GM12878 (cell line): ENCODE measurements around the gene PLEKHA1. TPM values are rescaled to one million over a fixed set of nuclear protein-coding genes. Genes with fewer than 3 reads are reported as not detected.
A peak's percentile ranks its signal among the peaks of the same experiment; 100 is the strongest.

Experiments used
- ATAC-seq: fragments of 200-7000 bp; cut with Tn5 transposase; 3 replicates; pipeline ENCODE4 v1.9.1; 2020; ENCODE audit warnings: mild to moderate bottlenecking, moderate library complexity
- BruUV-seq: library from RNA; stranded (reverse); fragments of 400-500 nt; replicated peaks from 2 replicates; lab custom pipeline; 2021; lab: Mats Ljungman, UMichigan
- CTCF ChIA-PET: fragments of 300-600 bp; sonication (Branson Sonifier 250); formaldehyde crosslinking; extraction: SDS; loops from one replicate; lab custom pipeline; 2021; ENCODE audit warnings: inconsistent platforms; lab: Yijun Ruan, JAX
- POLR2A ChIA-PET: fragments of 350-600 bp; formaldehyde crosslinking; extraction: SDS; loops from one replicate; lab custom pipeline; 2021; ENCODE audit warnings: inconsistent platforms; lab: Charles Lee
- RAD21 ChIA-PET: fragments of 300-600 bp; sonication (Branson Sonifier 250); formaldehyde crosslinking; loops from one replicate; lab custom pipeline; 2023; ENCODE audit warnings: antibody characterized with exemption; ENCODE audit not compliant: unreplicated experiment; lab: Charles Lee
- SMC1A ChIA-PET: fragments of 300-600 bp; sonication (Branson Sonifier 250); formaldehyde crosslinking; loops from one replicate; lab custom pipeline; 2023; ENCODE audit not compliant: unreplicated experiment, uncharacterized antibody; lab: Charles Lee
- DNase-seq: peaks from one replicate; pipeline ENCODE4 v3.0.0-alpha.2; 2011; ENCODE audit warnings: low read depth, low spot score
- FAIRE-seq: peaks from 3 replicates; lab custom pipeline; 2011; peaks lifted over from hg19 to GRCh38; lab: Jason Lieb, UNC
- H2AFZ ChIP-seq: 2 replicates; pipeline ENCODE4 v1.6.0; 2011; ENCODE audit warnings: low read depth, low read length, control low read depth; ENCODE audit not compliant: control insufficient read depth
- H3K27ac ChIP-seq: 2 replicates; pipeline ENCODE4 v1.5.1; 2011; ENCODE audit warnings: control low read depth; ENCODE audit not compliant: control insufficient read depth, insufficient read depth
- H3K27me3 ChIP-seq, 2 experiments: replicated peaks in 1 of 2; 2 replicates each; pipeline versions ENCODE4 v1.6.0 to v1.6.1; 2011; ENCODE audit warnings: low read length in 1 of 2; ENCODE audit not compliant: control insufficient read depth in 2 of 2, insufficient read depth in 2 of 2
- H3K36me3 ChIP-seq, 2 experiments: 2 replicates each; pipeline ENCODE4 v1.5.1; 2011; ENCODE audit warnings: low read length in 1 of 2; ENCODE audit not compliant: control insufficient read depth in 2 of 2, insufficient read depth in 2 of 2
- H3K4me1 ChIP-seq: 2 replicates; pipeline ENCODE4 v1.6.1; 2011; ENCODE audit warnings: mild to moderate bottlenecking, low read length, moderate library complexity, mixed read lengths; ENCODE audit not compliant: control insufficient read depth, insufficient read depth
- H3K4me2 ChIP-seq: 2 replicates; pipeline ENCODE4 v1.6.0; 2011; ENCODE audit warnings: control low read depth; ENCODE audit not compliant: control insufficient read depth, insufficient read depth
- H3K4me3 ChIP-seq: fragments of 200-600 bp; sonication (generic); 2 replicates; pipeline ENCODE4 v1.5.1; 2016
- H3K79me2 ChIP-seq: 2 replicates; pipeline ENCODE4 v1.6.0; 2011; ENCODE audit warnings: low read length; ENCODE audit not compliant: control insufficient read depth, insufficient read depth
- H3K9ac ChIP-seq: 2 replicates; pipeline ENCODE4 v1.8.0; 2011; ENCODE audit warnings: low read length, control low read depth, mixed read lengths; ENCODE audit not compliant: control insufficient read depth, insufficient read depth
- H3K9me3 ChIP-seq: replicated peaks from 3 replicates; pipeline ENCODE4 v1.5.1; 2011; ENCODE audit warnings: mild to moderate bottlenecking, low read length; ENCODE audit not compliant: control insufficient read depth, insufficient read depth
- H4K20me1 ChIP-seq: 2 replicates; pipeline ENCODE4 v1.6.0; 2011; ENCODE audit not compliant: control insufficient read depth, insufficient read depth
- CTCF ChIP-seq, 3 experiments: IDR thresholded peaks in 2 of 3; conservative IDR thresholded peaks in 1 of 3; 2 replicates each; pipeline ENCODE4 v1.5.1; 2011; ENCODE audit warnings: low read depth in 3 of 3, low read length in 3 of 3, mild to moderate bottlenecking in 3 of 3, control low read depth in 2 of 3, moderate library complexity in 2 of 3, inconsistent platforms in 1 of 3, mixed read lengths in 1 of 3; ENCODE audit not compliant: control insufficient read depth in 2 of 3, insufficient read depth in 1 of 3; ENCODE audit errors: extremely low read depth in 1 of 3
- RAD21 ChIP-seq: IDR thresholded peaks from 2 replicates; pipeline ENCODE4 v1.6.1; 2011; ENCODE audit warnings: mild to moderate bottlenecking, low read depth, low read length, moderate library complexity; ENCODE audit not compliant: insufficient read depth
- RUNX3 ChIP-seq: IDR thresholded peaks from 2 replicates; pipeline ENCODE4 v1.6.1; 2012; ENCODE audit warnings: low read length, inconsistent platforms
- SIX5 ChIP-seq: IDR thresholded peaks from 2 replicates; pipeline ENCODE4 v1.6.1; 2011; ENCODE audit warnings: mild to moderate bottlenecking, low read depth, low read length, moderate library complexity; ENCODE audit not compliant: severe bottlenecking
- SMC3 ChIP-seq: IDR thresholded peaks from 2 replicates; pipeline ENCODE4 v1.6.1; 2011; ENCODE audit warnings: low read length, improper control_type of control experiment, borderline replicate concordance
- WGBS: methylation state at CpG from one replicate; pipeline ENCODE4 v1.1.6; 2016; ENCODE audit warnings: low lambda C conversion rate; ENCODE audit not compliant: insufficient replicate concordance, insufficient coverage; ENCODE audit errors: missing lambda C conversion rate; 5-methylcytosine and 5-hydroxymethylcytosine counted together
- in situ Hi-C: fragments of 300-500 bp; cut with MboI; formaldehyde crosslinking; loops from 9 replicates; pipeline ENCODE4 v1.14.3; 2018; ENCODE audit warnings: mixed read lengths
- intact Hi-C: fragments of 100-400 bp; cut with micrococcal nuclease; formaldehyde crosslinking; loops from one replicate; pipeline ENCODE4 v1.14.2; 2022; ENCODE audit not compliant: unreplicated experiment
- polyA plus RNA-seq, 11 experiments: library from polyadenylated mRNA; depleted of rRNA in 4 of 11; unstranded in 6 of 11; stranded (reverse) in 5 of 11; fragments of >200 nt; fragmentation: Nextera tagmentation in 4 of 11; fragmentation: Illumina TruSeq in 1 of 11; extraction: Ambion mirVana in 4 of 11; extraction: Trizol in 1 of 11; gene quantifications; 1 replicate in 1 of 11; 2 replicates in 10 of 11; pipeline versions ENCODE4 v1.2.1 to v1.2.3, GENCODE V29; 2011 to 2016; ENCODE audit warnings: inconsistent platforms in 2 of 11, missing spikeins in 2 of 11, low read depth in 1 of 11
- total RNA-seq, 4 experiments: library from RNA; depleted of rRNA in 3 of 4; stranded (reverse); fragments of >200 nt in 3 of 4; fragmentation: Illumina TruSeq in 1 of 4; extraction: Trizol in 1 of 4; gene quantifications; 2 replicates each; pipeline versions ENCODE4 v1.2.1 to v1.2.3, GENCODE V29; 2013 to 2021

PLEKHA1 gene
- total and polyA plus RNA-seq, 10 of the 15 experiments (the other 5 are each of a cell fraction or from before 2014, with no cell fraction given): 0.15 to 6.0 (median 0.32) TPM

GRCh38 chr10:122342293-122343134 is 32.0 kb upstream of the PLEKHA1 start:
- Histone ChIP-seq H3K36me3 (no peaks in the 10 kb centered on the region), H4K20me1 (no peaks in the 10 kb centered on the region), H3K9ac (no peak overlapping the region), H3K27me3 (peaks cover 0 to 6% of the 10 kb centered on the region in 2 experiments; a peak in 2 of 4 replicates), H3K4me1 (no peaks in the 10 kb centered on the region; the same call in 1 of the 2 replicates), H3K79me2 (no peaks in the 10 kb centered on the region), H3K4me3 (no peak overlapping the region), H3K9me3 (no peaks in the 10 kb centered on the region), H3K27ac (no peak overlapping the region), H2AFZ (no peak overlapping the region), H3K4me2 (no peak overlapping the region)
- FAIRE-seq: peak; percentile 59
- intact Hi-C loops (loop anchor here (1.0 kb wide), 2 partner anchors 93 to 223 kb away; no protein-coding TSS in a partner anchor), in situ Hi-C loops (no loop called here)
- no TSS peak for BruUV-seq
- ATAC-seq: peak; percentile 74
- no peak for DNase-seq
- ChIA-PET RAD21 (interaction anchor here (0.8 to 1.5 kb wide), 5 partner anchors 77 to 223 kb away, joined by 3 to 12 read pairs (median 4); no protein-coding TSS in a partner anchor), POLR2A (no interaction called here), SMC1A (interaction anchor here (0.7 to 4.0 kb wide), 9 partner anchors 14 to 364 kb away, joined by 3 to 43 read pairs (median 5); no protein-coding TSS in a partner anchor), CTCF (interaction anchor here (0.7 to 4.4 kb wide), 8 partner anchors 18 to 223 kb away, joined by 3 to 91 read pairs (median 5); no protein-coding TSS in a partner anchor)
- 15% methylated on average over 8 of the region's 8 CpGs for WGBS
- TF ChIP-seq RAD21 (peak; percentile 70), SIX5 (no peak), RUNX3 (0 out of 2 replicates have a peak, but pooled peaks have one; percentile 7), CTCF (IDR thresholded peaks at IDR 0.05 in 2 of 3, conservative IDR thresholded peaks at IDR 0.05 in 1 of 3; ENCODE audit: control insufficient read depth in 2 of 3, extremely low read depth in 1 of 3, insufficient read depth in 1 of 3, low read depth in 3 of 3, low read length in 3 of 3) (peak; percentile 58 to 63 (median 62)), SMC3 (peak; percentile 61)
